Measurements from ENCODE around the gene HERPUD1. TPM values are rescaled to one million over a fixed set of nuclear protein-coding genes. Genes with fewer than 3 reads are reported as not detected.
"Not testable (repeated sequence)": the region's sequence is repeated elsewhere in the genome, so short reads cannot be mapped to it uniquely, and the experiment has no call there.

Gene HERPUD1
- total RNA-seq, 1 donor from 2014 or later, result 114 TPM

DNA sequence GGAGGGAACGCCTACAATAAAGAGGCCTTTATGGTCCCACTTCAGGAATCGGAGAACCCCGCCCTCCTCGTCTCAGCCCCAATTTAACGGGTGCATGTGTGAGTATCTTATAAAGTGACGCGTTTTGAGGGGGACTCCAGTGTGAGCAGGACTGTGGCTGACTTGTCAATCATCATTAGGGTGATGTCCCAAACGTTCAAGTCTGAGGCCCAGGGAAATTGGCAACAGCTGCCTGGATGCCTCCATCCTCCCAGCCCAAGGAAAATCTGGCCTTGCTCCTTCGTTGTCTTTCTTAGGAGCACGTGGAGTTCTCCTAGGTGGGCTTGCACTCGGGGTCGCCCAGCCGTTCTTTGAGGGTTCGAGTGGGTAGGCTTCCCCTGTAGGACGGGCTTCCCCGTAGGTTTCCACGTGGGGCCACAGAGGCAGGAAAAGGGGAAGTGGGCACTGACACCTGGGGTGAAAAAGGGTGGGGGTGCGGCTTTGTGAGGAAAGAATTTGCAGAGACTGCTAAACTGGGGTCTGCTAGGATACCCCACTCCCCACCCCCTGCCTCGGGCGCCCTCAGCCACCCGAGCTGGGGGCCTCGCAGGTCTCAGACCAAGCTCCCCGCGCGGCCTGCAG is 561 bp upstream of the HERPUD1 start:
- ATAC-seq (peak; percentile 0), DNase-seq (ENCODE audit: missing footprints) (peak; percentile 76)
- intact Hi-C loops (cut with DNase I), result loop anchor here (5.0 to 10.0 kb wide), 2 partner anchors 64 to 253 kb away; partner anchors contain the start of genes PSME3IP1, RSPRY1 and SLC12A3

DNA sequence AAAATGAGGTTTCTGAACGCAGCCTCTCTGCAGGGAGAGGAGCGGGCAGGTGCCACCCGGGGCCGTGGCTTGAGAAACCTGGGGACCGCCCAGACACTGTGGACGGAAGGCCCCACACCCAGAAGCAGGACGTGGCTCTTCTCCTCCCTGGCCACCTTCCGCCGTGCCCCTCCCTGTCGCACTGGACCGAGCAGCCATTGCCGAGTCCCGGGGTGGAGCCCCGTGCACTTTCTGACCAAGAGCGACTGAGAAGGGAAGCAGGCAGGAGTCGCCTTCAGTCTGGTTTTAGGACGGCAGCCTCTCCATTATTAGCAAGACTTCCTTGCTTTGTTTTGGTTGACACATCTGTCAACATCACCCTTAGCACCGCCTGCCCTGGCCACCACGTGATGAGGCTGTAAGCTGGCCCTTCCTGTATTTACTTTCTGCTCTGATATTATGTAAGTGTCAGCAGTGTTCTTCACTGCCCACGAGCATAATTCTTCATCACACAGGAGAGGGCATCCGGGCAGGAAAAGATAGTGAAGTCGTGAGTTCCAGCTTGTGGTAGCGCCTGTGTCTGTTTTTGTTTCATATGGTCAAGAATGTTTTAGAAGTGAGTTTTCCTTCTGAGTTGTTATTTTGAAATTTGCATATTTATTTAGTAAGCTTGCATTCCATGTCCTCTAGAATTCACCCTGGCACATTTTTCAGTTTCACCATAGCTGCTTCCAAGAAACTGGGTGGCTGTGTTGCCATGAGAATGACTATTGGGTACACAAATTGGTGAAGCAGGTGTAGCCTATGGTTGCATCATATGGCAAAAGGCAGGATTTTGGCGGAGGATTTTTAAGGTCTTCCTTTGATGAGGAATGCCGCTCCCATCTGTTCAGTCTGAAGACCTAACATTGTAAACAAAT is 1.0 kb downstream of the HERPUD1 start:
- ATAC-seq (peak; percentile 77), DNase-seq (ENCODE audit: missing footprints) (peak; percentile 93)
- intact Hi-C loops (cut with DNase I), result loop anchor here (5.0 to 10.0 kb wide), 2 partner anchors 66 to 252 kb away; partner anchors contain the start of genes PSME3IP1, RSPRY1 and SLC12A3

DNA sequence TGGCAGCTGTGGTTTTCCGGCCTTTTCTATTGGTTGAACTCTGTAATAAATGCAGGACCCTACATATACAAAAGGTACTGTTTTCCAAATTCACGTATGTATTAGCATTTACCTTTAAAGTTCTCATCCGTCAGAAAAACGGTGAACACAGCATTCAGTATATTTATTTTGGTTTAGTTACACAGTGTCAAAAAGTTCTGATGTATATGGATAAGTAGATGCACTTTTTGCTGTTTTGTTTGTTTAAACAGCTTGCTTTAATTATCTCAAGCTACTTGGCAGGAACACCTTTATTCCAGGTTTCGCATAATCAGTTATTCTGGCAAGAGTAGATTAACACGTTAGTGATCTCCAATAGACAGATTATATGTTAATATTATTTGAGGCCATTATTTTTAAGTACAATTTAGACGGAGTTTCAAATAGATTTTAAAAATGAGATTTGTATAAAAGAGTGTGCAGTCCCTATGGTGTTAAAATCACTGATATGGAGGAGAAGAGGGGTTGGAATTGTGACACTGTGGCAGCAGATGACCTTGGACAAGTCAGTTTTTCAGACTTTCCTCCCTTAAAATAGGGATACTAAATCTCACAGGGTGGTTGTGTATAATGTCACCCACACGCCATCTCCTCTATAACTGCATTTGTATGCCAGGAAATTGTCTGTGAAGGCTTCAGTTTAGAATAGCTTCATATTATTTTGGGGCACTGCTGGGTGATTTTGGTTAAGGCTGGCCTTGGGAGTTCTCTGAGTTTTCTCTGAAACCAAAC is 2.1 kb downstream of the HERPUD1 start:
- ATAC-seq, result no peak
- no peak for DNase-seq (ENCODE audit: missing footprints)
- intact Hi-C loops (cut with DNase I), result loop anchor here (5.0 to 10.0 kb wide), 2 partner anchors 67 to 251 kb away; partner anchors contain the start of genes PSME3IP1, RSPRY1 and SLC12A3

DNA sequence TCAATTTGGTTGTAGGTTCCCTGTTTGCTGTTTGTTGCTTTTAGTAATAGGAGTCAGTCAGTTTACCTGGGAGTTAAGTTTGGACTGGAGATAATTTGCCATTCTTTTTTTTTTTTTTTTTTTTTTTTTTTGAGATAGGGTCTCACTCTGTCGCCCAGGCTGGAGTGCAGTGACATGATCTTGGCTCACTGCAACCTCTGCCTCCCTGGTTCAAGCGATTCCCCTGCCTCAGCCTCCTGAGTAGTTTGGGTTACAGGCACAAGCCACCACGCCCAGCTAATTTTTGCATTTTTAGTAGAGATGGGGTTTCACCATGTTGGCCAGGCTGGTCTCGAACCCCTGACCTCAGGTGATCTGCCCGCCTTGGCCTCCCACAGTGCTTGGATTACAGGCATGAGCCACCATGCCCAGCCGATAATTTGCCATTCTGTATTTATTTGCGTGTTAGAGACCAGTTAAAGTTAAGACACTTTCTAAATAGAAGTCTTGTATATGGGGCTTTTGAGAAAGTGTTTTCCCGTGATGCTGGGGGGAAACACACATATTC is 2.7 kb downstream of the HERPUD1 start:
- ATAC-seq; DNase-seq (ENCODE audit: missing footprints): not testable (repeated sequence)
- intact Hi-C loops (cut with DNase I), result loop anchor here (5.0 to 10.0 kb wide), 2 partner anchors 67 to 250 kb away; partner anchors contain the start of genes PSME3IP1, RSPRY1 and SLC12A3

DNA sequence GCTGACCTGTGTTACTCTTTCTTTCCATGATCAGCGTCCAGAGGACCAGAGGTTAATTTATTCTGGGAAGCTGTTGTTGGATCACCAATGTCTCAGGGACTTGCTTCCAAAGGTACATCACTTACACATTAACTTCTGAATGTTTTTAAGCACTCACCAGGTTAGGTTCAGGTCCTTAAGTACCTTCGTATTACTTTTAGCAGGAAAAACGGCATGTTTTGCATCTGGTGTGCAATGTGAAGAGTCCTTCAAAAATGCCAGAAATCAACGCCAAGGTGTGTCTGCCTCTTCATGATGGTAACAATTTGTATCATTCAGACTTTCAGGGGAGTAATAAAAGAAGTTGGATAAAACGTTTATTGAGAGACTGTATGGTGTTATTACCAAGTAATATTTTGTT is 3.3 kb downstream of the HERPUD1 start:
- DNase-seq (ENCODE audit: missing footprints) (no peak), ATAC-seq (no peak)
- intact Hi-C loops (cut with DNase I), result loop anchor here (10.0 kb wide), 1 partner anchor 250 kb away; the partner anchor contains the start of genes PSME3IP1 and RSPRY1

DNA sequence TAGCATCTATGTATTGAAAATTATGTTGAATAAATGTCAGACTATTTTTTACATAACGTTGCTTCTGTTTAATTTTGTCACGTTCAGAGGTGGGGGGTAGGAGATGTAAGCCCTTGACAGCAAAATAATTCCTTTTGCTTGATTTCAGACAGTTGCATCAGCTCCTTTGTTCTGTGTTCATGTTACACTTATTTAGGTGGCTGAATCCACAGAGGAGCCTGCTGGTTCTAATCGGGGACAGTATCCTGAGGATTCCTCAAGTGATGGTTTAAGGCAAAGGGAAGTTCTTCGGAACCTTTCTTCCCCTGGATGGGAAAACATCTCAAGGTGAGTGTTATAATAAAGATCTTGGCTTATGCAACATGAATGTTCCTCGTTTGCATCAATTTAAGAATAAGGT is 4.5 kb downstream of the HERPUD1 start:
- no peak for ATAC-seq
- DNase-seq (ENCODE audit: missing footprints), result no peak
- intact Hi-C loops (cut with DNase I), result loop anchor here (10.0 kb wide), 1 partner anchor 248 kb away; the partner anchor contains the start of genes PSME3IP1 and RSPRY1

DNA sequence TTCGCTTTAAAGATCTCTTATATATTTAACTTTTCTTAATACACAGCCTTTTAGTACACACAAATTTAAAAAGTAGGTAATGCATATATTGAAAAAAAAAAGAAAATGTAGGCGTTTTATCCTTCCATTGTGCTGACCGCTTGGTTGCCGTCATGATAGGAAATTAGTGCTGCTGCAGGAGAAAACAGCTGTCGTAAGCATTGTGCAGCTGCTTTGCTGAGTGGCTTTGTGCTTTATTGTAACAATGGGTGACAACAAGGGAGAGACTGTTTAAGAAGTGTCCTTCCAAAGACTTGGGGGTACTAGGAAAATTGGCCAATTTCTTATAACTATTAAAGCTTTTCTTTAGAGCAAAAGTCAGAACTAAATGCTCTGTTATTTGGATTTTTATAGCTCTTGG is 5.0 kb downstream of the HERPUD1 start:
- ATAC-seq (no peak), DNase-seq (ENCODE audit: missing footprints) (no peak)
- intact Hi-C loops (cut with DNase I), result loop anchor here (10.0 kb wide), 1 partner anchor 248 kb away; the partner anchor contains the start of genes PSME3IP1 and RSPRY1

DNA sequence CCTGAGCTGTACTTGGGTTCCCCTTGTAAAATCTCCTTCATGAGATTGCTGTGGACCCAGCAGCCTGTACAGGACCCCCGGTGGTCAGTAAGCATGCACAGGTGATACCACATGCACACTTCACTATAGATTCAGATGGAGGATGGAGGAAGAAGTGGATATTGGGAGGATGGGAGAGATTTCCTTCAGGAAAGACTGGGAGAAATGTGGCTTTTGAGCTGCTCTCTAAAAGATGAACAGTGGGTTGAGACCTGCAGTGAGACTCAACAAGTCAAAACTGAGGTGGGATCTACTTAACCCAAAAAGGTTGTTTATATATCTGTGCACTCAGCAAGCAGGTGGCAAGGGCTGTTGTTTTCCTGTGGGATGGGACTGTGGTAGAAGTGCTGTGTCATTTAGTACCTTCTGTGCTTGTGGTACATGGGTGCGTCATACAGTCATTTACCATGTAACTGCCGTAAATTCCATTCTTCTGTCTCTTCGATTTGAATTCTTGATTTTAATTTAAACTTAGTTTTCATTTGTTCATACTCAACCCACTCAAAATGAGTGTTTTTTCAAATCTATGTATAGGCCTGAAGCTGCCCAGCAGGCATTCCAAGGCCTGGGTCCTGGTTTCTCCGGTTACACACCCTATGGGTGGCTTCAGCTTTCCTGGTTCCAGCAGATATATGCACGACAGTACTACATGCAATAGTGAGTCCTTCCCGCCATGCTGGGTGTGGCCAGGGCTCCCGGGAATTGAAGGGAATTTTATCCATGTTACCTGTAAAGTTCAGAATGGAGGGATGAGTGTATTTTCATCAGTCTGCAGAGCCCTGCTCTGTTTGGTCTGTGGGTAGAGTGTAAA is 6.9 kb downstream of the HERPUD1 start:
- ATAC-seq (peak; percentile 16), DNase-seq (ENCODE audit: missing footprints) (no peak)
- intact Hi-C loops (cut with DNase I), result loop anchor here (10.0 kb wide), 1 partner anchor 246 kb away; the partner anchor contains the start of genes PSME3IP1 and RSPRY1

DNA sequence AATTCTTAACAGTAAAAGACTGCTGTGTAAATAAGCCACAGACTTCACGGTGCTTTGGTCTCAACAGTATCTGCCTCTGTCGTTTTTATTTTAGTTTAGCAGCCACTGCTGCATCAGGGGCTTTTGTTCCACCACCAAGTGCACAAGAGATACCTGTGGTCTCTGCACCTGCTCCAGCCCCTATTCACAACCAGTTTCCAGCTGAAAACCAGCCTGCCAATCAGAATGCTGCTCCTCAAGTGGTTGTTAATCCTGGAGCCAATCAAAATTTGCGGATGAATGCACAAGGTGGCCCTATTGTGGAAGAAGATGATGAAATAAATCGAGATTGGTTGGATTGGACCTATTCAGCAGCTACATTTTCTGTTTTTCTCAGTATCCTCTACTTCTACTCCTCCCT is 7.9 kb downstream of the HERPUD1 start:
- DNase-seq (ENCODE audit: missing footprints) (no peak), ATAC-seq (no peak)
- intact Hi-C loops (cut with DNase I), result loop anchor here (10.0 kb wide), 1 partner anchor 245 kb away; the partner anchor contains the start of genes PSME3IP1 and RSPRY1

DNA sequence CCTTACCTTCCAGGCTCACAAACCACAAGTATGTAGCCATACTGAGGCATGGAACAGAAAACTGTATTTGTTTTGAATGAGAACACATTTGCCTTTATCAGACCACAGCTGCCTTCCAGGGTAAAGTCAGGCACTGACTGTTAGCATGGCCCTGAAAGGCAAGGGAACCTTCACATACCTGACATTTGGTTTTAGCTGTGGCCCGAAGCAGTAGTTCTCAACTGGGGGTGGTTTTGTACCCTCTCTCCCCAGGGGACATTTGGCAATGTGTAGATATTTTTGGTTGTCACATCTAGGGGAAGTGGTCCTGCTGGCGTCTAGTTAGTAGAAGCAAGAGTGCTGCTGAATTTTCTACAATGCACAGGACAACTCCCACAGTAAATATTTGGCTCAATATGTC is 9.2 kb downstream of the HERPUD1 start:
- ATAC-seq, result no peak
- no peak for DNase-seq (ENCODE audit: missing footprints)
- intact Hi-C loops (cut with DNase I), result no loop called here

DNA sequence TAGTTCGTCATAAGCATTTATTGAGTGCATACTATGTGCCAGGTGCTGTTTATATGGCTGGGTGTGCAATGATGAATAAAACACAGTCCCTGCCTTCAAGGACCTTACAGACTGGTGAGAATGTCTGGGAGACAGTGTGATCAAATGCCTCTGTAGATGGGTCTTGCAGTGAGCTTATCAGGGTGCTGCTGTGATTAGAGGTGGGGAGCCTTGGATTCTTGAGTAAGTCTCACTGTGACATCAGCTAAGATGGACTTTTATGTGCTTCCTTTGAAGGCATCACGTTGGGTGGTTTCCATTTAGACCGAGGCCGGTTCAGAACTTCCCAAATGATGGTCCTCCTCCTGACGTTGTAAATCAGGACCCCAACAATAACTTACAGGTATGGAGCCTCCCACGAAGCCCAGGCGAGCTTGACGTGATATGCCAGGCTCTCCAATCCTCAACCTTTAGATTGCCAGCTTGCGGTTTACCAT is 10.0 kb downstream of the HERPUD1 start:
- ATAC-seq (no peak), DNase-seq (ENCODE audit: missing footprints) (no peak)
- intact Hi-C loops (cut with DNase I), result no loop called here

DNA sequence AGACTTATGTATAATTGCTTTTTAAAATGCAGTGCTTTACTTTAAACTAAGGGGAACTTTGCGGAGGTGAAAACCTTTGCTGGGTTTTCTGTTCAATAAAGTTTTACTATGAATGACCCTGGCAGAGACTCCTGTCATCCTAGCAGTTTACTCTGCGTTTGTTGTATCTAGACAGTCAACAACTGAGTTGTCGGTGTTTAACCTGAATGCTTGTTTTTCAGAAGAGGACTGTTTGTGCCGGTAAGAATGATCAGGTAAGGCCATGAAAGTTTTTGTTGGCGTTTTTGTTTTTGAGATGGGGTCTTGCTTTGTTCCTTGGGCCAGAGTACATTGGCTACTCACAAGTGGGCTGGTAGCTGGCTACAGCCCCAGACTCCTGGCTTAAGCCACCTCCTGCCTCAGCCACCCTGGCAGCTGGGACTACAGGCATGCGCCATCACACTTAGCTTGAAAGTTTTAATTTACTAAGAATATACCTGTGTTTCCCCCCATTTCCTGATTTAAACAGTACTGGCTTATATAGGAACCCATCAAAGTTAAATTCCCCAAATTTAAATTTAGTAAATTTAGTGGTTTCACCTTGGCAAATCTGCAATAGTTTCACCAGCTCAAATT is 11.9 kb downstream of the HERPUD1 start:
- no peak for ATAC-seq
- intact Hi-C loops (cut with DNase I), result no loop called here
- no peak for DNase-seq (ENCODE audit: missing footprints)

DNA sequence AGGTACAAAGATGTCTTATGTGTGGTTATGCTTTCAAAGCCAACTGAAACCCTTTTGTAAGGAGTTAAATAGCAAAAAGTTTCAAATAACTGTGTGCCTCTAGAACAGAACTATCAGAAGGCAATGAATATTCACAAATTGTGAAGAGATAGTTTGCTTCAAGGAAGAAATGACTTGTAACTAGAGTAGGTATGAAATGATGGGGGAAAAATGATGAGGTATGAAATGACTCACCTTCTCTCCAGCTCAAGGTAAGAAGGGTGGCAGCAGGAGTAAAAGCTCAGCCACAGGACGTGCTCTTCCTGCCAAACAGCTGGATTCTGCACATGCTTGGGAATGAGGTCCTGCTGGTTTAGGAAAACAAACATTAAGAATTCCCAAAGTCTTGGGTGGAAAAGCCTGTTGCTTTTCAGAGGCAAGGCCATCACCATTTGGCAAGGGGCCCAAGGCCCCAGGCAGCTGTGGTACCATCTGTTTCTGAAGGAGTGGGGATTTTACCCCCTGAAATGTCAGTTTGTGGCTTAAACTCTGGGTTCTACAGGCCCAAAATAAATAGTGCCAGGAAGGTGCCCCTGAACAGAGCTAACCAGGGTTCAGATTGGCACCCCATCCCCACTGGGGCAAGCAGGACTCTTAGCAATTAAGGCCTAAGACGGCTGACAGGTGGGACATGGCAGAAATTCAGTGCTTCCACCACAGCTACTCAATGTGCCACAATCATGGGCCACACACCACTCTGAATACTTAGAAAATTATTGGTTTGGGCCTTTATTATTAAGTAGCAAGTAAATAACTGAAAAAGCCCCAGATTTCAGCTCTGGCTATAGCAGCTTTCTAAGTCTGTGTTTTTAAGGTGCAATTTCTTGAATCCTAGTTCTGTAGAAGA is 13.3 kb downstream of the HERPUD1 start:
- DNase-seq (ENCODE audit: missing footprints) (no peak), ATAC-seq (no peak)
- intact Hi-C loops (cut with DNase I), result no loop called here

DNA sequence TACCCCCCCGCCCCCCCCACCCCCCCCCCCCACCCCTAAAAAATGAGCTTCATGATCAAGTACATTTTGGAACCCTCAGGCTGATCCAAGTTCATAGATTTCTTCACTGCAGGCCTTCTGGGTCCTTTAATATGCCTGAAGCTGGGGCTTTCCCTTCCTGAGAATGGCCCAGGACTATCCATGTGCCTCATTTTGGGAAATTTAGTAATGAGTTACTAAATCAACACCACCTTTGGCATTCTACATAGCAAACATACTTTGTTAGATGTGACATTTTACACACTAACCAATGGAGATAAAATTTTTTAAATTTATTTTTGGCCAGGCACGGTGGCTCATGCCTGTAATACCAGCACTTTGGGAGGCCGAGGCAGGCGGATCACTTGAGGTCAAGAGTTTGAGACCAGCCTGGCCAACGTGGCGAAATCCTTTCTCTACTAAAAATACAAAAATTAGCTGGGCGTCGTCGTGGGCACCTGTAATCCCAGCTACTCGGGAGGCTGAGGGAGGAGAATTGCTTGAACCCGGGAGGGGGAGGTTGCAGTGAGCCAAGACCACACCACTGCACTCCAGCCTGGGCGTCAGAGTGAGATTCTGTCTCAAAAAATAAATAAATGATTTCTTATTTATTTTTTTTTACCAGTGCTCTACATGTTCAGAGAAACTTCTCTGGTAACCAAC is 14.0 kb downstream of the HERPUD1 start:
- intact Hi-C loops (cut with DNase I), result no loop called here
- ATAC-seq, result no peak
- DNase-seq (ENCODE audit: missing footprints), result no peak

DNA sequence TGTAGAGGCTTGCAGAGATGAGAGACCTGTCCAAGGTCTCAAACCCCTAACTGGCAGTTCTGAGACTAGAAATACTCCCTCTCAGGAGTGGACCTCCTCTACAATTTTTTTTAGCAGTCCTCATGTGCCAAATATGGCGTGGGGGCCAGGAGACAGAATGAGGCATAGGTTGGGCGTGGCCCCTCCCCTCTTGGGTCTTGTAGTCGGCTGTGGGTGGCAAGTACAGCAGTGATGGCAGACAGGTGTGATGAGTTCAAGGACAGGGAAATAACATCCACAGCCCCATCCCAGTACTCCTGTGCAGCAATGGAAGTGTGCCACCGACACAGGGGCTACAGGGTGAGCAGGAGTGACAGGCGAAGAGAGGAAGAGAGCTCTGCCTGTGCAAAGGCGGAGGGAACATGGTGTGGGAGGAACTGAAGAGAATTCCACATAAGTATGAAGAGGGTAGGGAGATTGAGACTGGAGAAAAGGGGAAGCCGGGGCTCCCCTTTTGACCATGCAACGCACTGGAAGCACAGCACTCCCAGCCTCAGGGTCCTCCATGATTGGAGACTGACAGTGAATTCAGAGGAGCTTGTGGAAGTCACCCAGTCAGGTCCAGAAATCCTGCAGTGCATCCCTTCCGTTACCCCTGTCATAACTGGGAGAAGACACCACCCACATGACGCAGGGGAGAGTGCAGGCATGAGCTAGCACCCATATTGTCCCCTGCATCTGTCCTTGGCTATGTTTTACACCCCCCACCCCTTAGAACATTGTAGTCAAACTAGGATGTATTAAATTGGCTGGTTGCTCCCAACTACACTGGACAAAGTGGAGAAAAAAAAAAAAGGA is 15.0 kb downstream of the HERPUD1 start:
- intact Hi-C loops (cut with DNase I), result no loop called here

More for the DNA sequence above, 15.0 kb downstream of the HERPUD1 start:
- DNase-seq (ENCODE audit: missing footprints), result no peak
- ATAC-seq, result no peak
